Measurements from ENCODE around the gene EPN3. TPM values are rescaled to one million over a fixed set of nuclear protein-coding genes. Genes with fewer than 3 reads are reported as not detected.

EPN3 gene
- total RNA-seq, 1 donor from 2014 or later, result 21.9 TPM

DNA sequence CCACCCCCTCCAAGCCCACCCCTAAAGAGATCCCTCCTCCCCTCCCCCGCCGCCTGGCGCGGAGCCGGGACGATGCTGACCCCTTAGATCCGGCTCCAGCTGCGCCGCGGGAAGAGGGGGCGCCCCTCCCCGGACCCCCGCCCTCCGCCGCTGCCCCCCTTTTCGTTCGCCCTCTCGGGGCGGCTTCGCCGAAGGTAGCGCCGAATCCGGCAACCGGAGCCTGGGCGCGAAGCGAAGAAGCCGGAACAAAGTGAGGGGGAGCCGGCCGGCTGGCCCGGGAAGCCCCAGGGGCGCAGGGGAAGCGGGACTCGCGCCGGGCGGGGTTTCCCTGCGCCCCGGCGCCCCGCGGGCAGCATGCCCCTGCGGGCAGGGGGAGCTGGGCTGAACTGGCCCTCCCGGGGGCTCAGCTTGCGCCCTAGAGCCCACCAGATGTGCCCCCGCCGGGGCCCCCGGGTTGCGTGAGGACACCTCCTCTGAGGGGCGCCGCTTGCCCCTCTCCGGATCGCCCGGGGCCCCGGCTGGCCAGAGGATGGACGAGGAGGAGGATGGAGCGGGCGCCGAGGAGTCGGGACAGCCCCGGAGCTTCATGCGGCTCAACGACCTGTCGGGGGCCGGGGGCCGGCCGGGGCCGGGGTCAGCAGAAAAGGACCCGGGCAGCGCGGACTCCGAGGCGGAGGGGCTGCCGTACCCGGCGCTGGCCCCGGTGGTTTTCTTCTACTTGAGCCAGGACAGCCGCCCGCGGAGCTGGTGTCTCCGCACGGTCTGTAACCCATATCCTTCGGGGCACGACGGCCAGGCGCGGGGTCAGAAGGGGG, 28.6 kb downstream of the EPN3 start:
- no peak for DNase-seq (ENCODE audit: extremely low spot score in 2 of 2)
- Histone ChIP-seq H3K27ac (peak overlapping the region; percentile 92), H3K4me1 (peaks cover 77% of the 10 kb centered on the region)

DNA sequence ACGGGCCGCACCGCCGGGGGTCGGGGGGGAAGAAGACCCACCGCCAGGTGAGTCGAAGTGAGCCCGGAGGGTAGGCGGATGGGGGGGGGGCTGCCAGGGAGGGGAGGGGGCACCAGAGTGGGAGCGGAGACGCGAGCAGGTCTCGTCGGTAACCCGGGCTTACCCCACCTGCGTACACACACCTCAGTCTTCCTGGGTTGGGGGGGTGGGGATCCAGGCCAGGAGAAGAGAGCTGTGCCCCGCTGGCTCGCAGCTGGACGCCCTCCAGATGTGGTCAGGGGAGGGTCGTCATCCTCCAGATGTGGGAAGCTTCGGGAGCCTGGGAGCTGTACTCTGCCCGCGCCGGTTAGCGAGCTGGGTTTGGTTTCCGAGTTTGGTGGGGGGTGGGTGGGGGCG, 29.2 kb downstream of the EPN3 start:
- Histone ChIP-seq H3K27me3 (no peaks in the 10 kb centered on the region), H3K36me3 (no peaks in the 10 kb centered on the region), H3K27ac (peak overlapping the region; percentile 92), H3K4me3 (peak overlapping the region; percentile 55 to 79), H3K4me1 (peaks cover 77% of the 10 kb centered on the region), H3K9me3 (no peaks in the 10 kb centered on the region)
- TF ChIP-seq POLR2A (IDR thresholded peaks at IDR 0.05), result no peak
- TF ChIP-seq POLR2AphosphoS5 (IDR thresholded peaks at IDR 0.05; ENCODE audit: insufficient read depth in 1 of 2, low read depth in 1 of 2), result no peak
- TF ChIP-seq, protein P1, sequence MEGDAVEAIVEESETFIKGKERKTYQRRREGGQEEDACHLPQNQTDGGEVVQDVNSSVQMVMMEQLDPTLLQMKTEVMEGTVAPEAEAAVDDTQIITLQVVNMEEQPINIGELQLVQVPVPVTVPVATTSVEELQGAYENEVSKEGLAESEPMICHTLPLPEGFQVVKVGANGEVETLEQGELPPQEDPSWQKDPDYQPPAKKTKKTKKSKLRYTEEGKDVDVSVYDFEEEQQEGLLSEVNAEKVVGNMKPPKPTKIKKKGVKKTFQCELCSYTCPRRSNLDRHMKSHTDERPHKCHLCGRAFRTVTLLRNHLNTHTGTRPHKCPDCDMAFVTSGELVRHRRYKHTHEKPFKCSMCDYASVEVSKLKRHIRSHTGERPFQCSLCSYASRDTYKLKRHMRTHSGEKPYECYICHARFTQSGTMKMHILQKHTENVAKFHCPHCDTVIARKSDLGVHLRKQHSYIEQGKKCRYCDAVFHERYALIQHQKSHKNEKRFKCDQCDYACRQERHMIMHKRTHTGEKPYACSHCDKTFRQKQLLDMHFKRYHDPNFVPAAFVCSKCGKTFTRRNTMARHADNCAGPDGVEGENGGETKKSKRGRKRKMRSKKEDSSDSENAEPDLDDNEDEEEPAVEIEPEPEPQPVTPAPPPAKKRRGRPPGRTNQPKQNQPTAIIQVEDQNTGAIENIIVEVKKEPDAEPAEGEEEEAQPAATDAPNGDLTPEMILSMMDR (IDR thresholded peaks at IDR 0.05), result no peak
- no peak for DNase-seq (ENCODE audit: extremely low spot score in 2 of 2)
- intact Hi-C loops (cut with DNase I), result no loop called here

More for the DNA sequence above, 28.6 kb downstream of the EPN3 start:
- intact Hi-C loops (cut with DNase I), result no loop called here
- Histone ChIP-seq H3K9me3 (no peaks in the 10 kb centered on the region), H3K4me3 (peak overlapping the region; percentile 55 to 79), H3K27me3 (no peaks in the 10 kb centered on the region), H3K36me3 (no peaks in the 10 kb centered on the region)
- no peak for TF ChIP-seq POLR2A (IDR thresholded peaks at IDR 0.05)
- TF ChIP-seq, protein P1 (IDR thresholded peaks at IDR 0.05), result no peak
- no peak for TF ChIP-seq POLR2AphosphoS5 (IDR thresholded peaks at IDR 0.05; ENCODE audit: insufficient read depth in 1 of 2, low read depth in 1 of 2)

GRCh38 chr17:50562242-50563091, 29.9 kb downstream of the EPN3 start:
- no peaks in the 10 kb centered on the region for H3K27me3 ChIP-seq
- no peaks in the 10 kb centered on the region for H3K36me3 ChIP-seq
- intact Hi-C loops (cut with DNase I), result no loop called here
- peak overlapping the region; percentile 55 to 79 for H3K4me3 ChIP-seq
- no peaks in the 10 kb centered on the region for H3K9me3 ChIP-seq
- peak overlapping the region; percentile 92 for H3K27ac ChIP-seq
- DNase-seq (ENCODE audit: extremely low spot score in 2 of 2), result no peak
- peaks cover 70% of the 10 kb centered on the region for H3K4me1 ChIP-seq
- no peak for TF ChIP-seq POLR2A (IDR thresholded peaks at IDR 0.05)
- TF ChIP-seq, protein P1 (IDR thresholded peaks at IDR 0.05), result no peak
- TF ChIP-seq POLR2AphosphoS5 (IDR thresholded peaks at IDR 0.05; ENCODE audit: insufficient read depth in 1 of 2, low read depth in 1 of 2), result no peak

GRCh38 chr17:50563092-50563511, 30.6 kb downstream of the EPN3 start:
- no peak for DNase-seq (ENCODE audit: extremely low spot score in 2 of 2)
- Histone ChIP-seq H3K9me3 (no peaks in the 10 kb centered on the region), H3K4me3 (no peak overlapping the region), H3K27ac (peak overlapping the region; percentile 92), H3K27me3 (no peaks in the 10 kb centered on the region), H3K4me1 (peaks cover 70% of the 10 kb centered on the region), H3K36me3 (no peaks in the 10 kb centered on the region)
- TF ChIP-seq, protein P1 (IDR thresholded peaks at IDR 0.05), result no peak
- TF ChIP-seq POLR2A (IDR thresholded peaks at IDR 0.05) (no peak), POLR2AphosphoS5 (IDR thresholded peaks at IDR 0.05; ENCODE audit: insufficient read depth in 1 of 2, low read depth in 1 of 2) (no peak)
- intact Hi-C loops (cut with DNase I), result no loop called here
